Measurements from ENCODE around the gene C1QTNF9B. TPM values are rescaled to one million over a fixed set of nuclear protein-coding genes. Genes with fewer than 3 reads are reported as not detected.
"Not testable (repeated sequence)": the region's sequence is repeated elsewhere in the genome, so short reads cannot be mapped to it uniquely, and the experiment has no call there.

C1QTNF9B gene
- total and polyA plus RNA-seq, 10 donors: 0.23 to 1.9 (median 0.77) TPM; not detected in 3

- Histone ChIP-seq H3K4me3 (no peak overlapping the region), H3K27me3 (replicated peaks in 1 of 7) (peaks cover 0 to 8% (median 0%) of the 10 kb centered on the region in 7 donors), H3K27ac (no peak overlapping the region), H3K36me3 (no peaks in the 10 kb centered on the region), H3K9me3 (peaks cover 0 to 8% (median 0%) of the 10 kb centered on the region in 8 donors), H3K4me1 (no peaks in the 10 kb centered on the region)
- TF ChIP-seq CTCF (IDR thresholded peaks at IDR 0.05 in 8 of 11, conservative IDR thresholded peaks at IDR 0.05 in 3 of 11) (no peak), POLR2A (IDR thresholded peaks at IDR 0.05) (no peak), POLR2AphosphoS5 (IDR thresholded peaks at IDR 0.05) (no peak)
- no peak for DNase-seq
- 81 to 92% (median 85%) methylated on average over 3 of the region's 3 CpGs for WGBS, 5 donors
- intact Hi-C loops (cut with DNase I; ENCODE audit: low total_unique reads): no loop called here
These were observed 43.9 kb upstream of the C1QTNF9B start for GRCh38 chr13:23941211-23941610.

- H3K27me3 ChIP-seq (replicated peaks in 1 of 7); H3K9me3 ChIP-seq; H3K36me3 ChIP-seq; H3K4me3 ChIP-seq; H3K4me1 ChIP-seq; DNase-seq; H3K27ac ChIP-seq; intact Hi-C loops (cut with DNase I; ENCODE audit: low total_unique reads): not testable (repeated sequence)
- 68 to 80% (median 73%) methylated on average over 3 of the region's 3 CpGs for WGBS, 5 donors
These were observed 42.4 kb upstream of the C1QTNF9B start for GRCh38 chr13:23939666-23940065.

GRCh38 chr13:23934520-23934919, 37.2 kb upstream of the C1QTNF9B start:
- H3K36me3 ChIP-seq: no peaks in the 10 kb centered on the region
- no peak overlapping the region for H3K4me3 ChIP-seq
- DNase-seq: no peak
- peaks cover 0 to 8% (median 0%) of the 10 kb centered on the region in 8 donors for H3K9me3 ChIP-seq
- 92 to 95% (median 94%) methylated on average over 2 of the region's 2 CpGs for WGBS, 5 donors
- TF ChIP-seq CTCF (IDR thresholded peaks at IDR 0.05 in 8 of 11, conservative IDR thresholded peaks at IDR 0.05 in 3 of 11) (no peak), POLR2A (IDR thresholded peaks at IDR 0.05) (no peak), POLR2AphosphoS5 (IDR thresholded peaks at IDR 0.05) (no peak)
- no peak overlapping the region for H3K27ac ChIP-seq
- H3K4me1 ChIP-seq: no peaks in the 10 kb centered on the region
- peaks cover 0 to 11% (median 0%) of the 10 kb centered on the region in 7 donors for H3K27me3 ChIP-seq (replicated peaks in 1 of 7)
- intact Hi-C loops (cut with DNase I; ENCODE audit: low total_unique reads): no loop called here

- Histone ChIP-seq H3K27me3 (replicated peaks in 1 of 7) (peaks cover 0 to 6% (median 0%) of the 10 kb centered on the region in 7 donors), H3K4me3 (no peak overlapping the region), H3K36me3 (no peaks in the 10 kb centered on the region), H3K27ac (no peak overlapping the region), H3K4me1 (no peaks in the 10 kb centered on the region), H3K9me3 (no peaks in the 10 kb centered on the region)
- TF ChIP-seq POLR2AphosphoS5 (IDR thresholded peaks at IDR 0.05) (no peak), CTCF (IDR thresholded peaks at IDR 0.05 in 8 of 11, conservative IDR thresholded peaks at IDR 0.05 in 3 of 11) (no peak), POLR2A (IDR thresholded peaks at IDR 0.05) (no peak)
- no peak for DNase-seq
- intact Hi-C loops (cut with DNase I; ENCODE audit: low total_unique reads): loop anchor here (10.0 kb wide), 1 partner anchor 296 kb away; no protein-coding TSS in a partner anchor
- WGBS, 5 donors: 86 to 97% (median 93%) methylated on average over 2 of the region's 2 CpGs
These were observed 31.7 kb upstream of the C1QTNF9B start for GRCh38 chr13:23928985-23929384.

- H3K4me1 ChIP-seq: peaks cover 0 to 16% (median 3%) of the 10 kb centered on the region in 6 donors
- no peaks in the 10 kb centered on the region for H3K36me3 ChIP-seq
- H3K4me3 ChIP-seq: no peak overlapping the region
- intact Hi-C loops (cut with DNase I; ENCODE audit: low total_unique reads): loop anchor here (10.0 kb wide), 1 partner anchor 302 kb away; no protein-coding TSS in a partner anchor
- no peaks in the 10 kb centered on the region for H3K9me3 ChIP-seq
- no peak overlapping the region for H3K27ac ChIP-seq
- WGBS, 5 donors: 63 to 70% (median 66%) methylated on average over 1 of the region's 1 CpG
- DNase-seq: no peak
- H3K27me3 ChIP-seq (replicated peaks in 1 of 7): no peaks in the 10 kb centered on the region
- TF ChIP-seq CTCF (IDR thresholded peaks at IDR 0.05 in 8 of 11, conservative IDR thresholded peaks at IDR 0.05 in 3 of 11): no peak
- no peak for TF ChIP-seq POLR2AphosphoS5 (IDR thresholded peaks at IDR 0.05)
- no peak for TF ChIP-seq POLR2A (IDR thresholded peaks at IDR 0.05)
These were observed 25.7 kb upstream of the C1QTNF9B start for GRCh38 chr13:23923031-23923430.
